GM23338 (cell line): ENCODE measurements around the gene KCNQ5. TPM values are rescaled to one million over a fixed set of nuclear protein-coding genes. Genes with fewer than 3 reads are reported as not detected.

Experiments
- ATAC-seq: fragments of 200-7000 bp; cut with Tn5 transposase; 3 replicates; pipeline ENCODE4 v1.9.1; 2020
- DNase-seq: peaks from one replicate; pipeline ENCODE4 v3.0.0-alpha.2; 2015; ENCODE audit warnings: low spot score
- H2AFZ ChIP-seq: fragments of 200-600 bp; sonication (generic); 2 replicates; pipeline ENCODE4 v1.8.0; 2016; ENCODE audit warnings: antibody characterized with exemption, mild to moderate bottlenecking, moderate library complexity
- H3F3A ChIP-seq: fragments of 200-600 bp; sonication (generic); replicated peaks from 2 replicates; pipeline ENCODE4 v1.8.0; 2017; ENCODE audit warnings: antibody characterized with exemption, mixed run types, low read depth
- H3K27ac ChIP-seq: fragments of 200-600 bp; sonication (generic); 2 replicates; pipeline ENCODE4 v1.6.1; 2016; ENCODE audit warnings: low read depth
- H3K27me3 ChIP-seq: fragments of 200-600 bp; sonication (generic); 2 replicates; pipeline ENCODE4 v1.8.0; 2016; ENCODE audit warnings: mild to moderate bottlenecking, mixed run types, moderate library complexity; ENCODE audit not compliant: insufficient read depth
- H3K36me3 ChIP-seq: fragments of 200-600 bp; sonication (generic); 2 replicates; pipeline ENCODE4 v1.8.0; 2016; ENCODE audit warnings: mild to moderate bottlenecking; ENCODE audit not compliant: insufficient read depth
- H3K4me1 ChIP-seq: fragments of 200-600 bp; sonication (generic); 2 replicates; pipeline ENCODE4 v1.8.0; 2016; ENCODE audit warnings: mild to moderate bottlenecking, moderate library complexity; ENCODE audit not compliant: insufficient read depth
- H3K4me2 ChIP-seq: fragments of 200-600 bp; sonication (generic); 2 replicates; pipeline ENCODE4 v1.7.1; 2017; ENCODE audit warnings: mixed run types
- H3K4me3 ChIP-seq: fragments of 200-600 bp; sonication (generic); 2 replicates; pipeline ENCODE4 v1.6.1; 2016; ENCODE audit warnings: mixed run types
- H3K79me2 ChIP-seq: fragments of 200-600 bp; sonication (generic); replicated peaks from 2 replicates; pipeline ENCODE4 v1.8.0; 2017; ENCODE audit warnings: mild to moderate bottlenecking; ENCODE audit not compliant: insufficient read depth
- H3K9me2 ChIP-seq: fragments of 200-600 bp; sonication (generic); 2 replicates; pipeline ENCODE4 v1.8.0; 2017; ENCODE audit not compliant: insufficient read depth
- H4K20me1 ChIP-seq: fragments of 200-600 bp; sonication (generic); replicated peaks from 2 replicates; pipeline ENCODE4 v1.8.0; 2017; ENCODE audit warnings: mild to moderate bottlenecking; ENCODE audit not compliant: insufficient read depth
- H3K27ac Mint-ChIP-seq: 2 replicates; pipeline ENCODE4 v1.8.0; 2020; ENCODE audit warnings: inconsistent platforms, mild to moderate bottlenecking, moderate library complexity, mixed read lengths
- H3K27me3 Mint-ChIP-seq: 3 replicates; pipeline ENCODE4 v1.8.0; 2022; ENCODE audit warnings: low read depth, mild to moderate bottlenecking, moderate library complexity, mixed read lengths, inconsistent platforms; ENCODE audit not compliant: insufficient read depth, poor library complexity
- H3K36me3 Mint-ChIP-seq: 3 replicates; pipeline ENCODE4 v1.8.0; 2021; ENCODE audit warnings: low read depth, mild to moderate bottlenecking, inconsistent platforms, moderate library complexity, mixed read lengths
- H3K4me1 Mint-ChIP-seq: 3 replicates; pipeline ENCODE4 v1.8.0; 2020; ENCODE audit warnings: mild to moderate bottlenecking, inconsistent platforms, mixed read lengths
- H3K4me3 Mint-ChIP-seq: 3 replicates; pipeline ENCODE4 v1.8.0; 2021; ENCODE audit warnings: moderate library complexity, mild to moderate bottlenecking, inconsistent platforms, mixed read lengths
- H3K9me3 Mint-ChIP-seq: 3 replicates; pipeline ENCODE4 v1.8.0; 2020; ENCODE audit warnings: moderate library complexity, mild to moderate bottlenecking, inconsistent platforms, mixed read lengths
- CREB1 ChIP-seq: fragments of 250-450 bp; sonication (Bioruptor Pico); IDR thresholded peaks from 2 replicates; pipeline ENCODE4 v1.5.0; 2020; ENCODE audit warnings: low read depth, mild to moderate bottlenecking, moderate library complexity
- CTCF ChIP-seq, 2 experiments: fragments of 200-600 bp in 1 of 2; sonication (generic) in 1 of 2; conservative IDR thresholded peaks; 2 replicates each; pipeline versions ENCODE4 v1.5.1 to v1.6.1; 2016 to 2017; ENCODE audit warnings: antibody characterized with exemption in 2 of 2, low read depth in 2 of 2, mild to moderate bottlenecking in 2 of 2, moderate library complexity in 1 of 2
- ETS1 ChIP-seq: IDR thresholded peaks from 2 replicates; pipeline ENCODE4 v1.6.1; 2016; ENCODE audit warnings: antibody characterized with exemption
- EZH2 ChIP-seq: fragments of 200-600 bp; sonication (generic); IDR thresholded peaks from one replicate; pipeline ENCODE4 v1.8.0; 2017; ENCODE audit warnings: antibody characterized with exemption, mild to moderate bottlenecking, low read depth; ENCODE audit not compliant: unreplicated experiment
- EZH2phosphoT487 ChIP-seq: fragments of 200-600 bp; sonication (generic); IDR thresholded peaks from one replicate; pipeline ENCODE4 v1.8.1; 2018; ENCODE audit warnings: antibody characterized with exemption; ENCODE audit not compliant: unreplicated experiment
- JUNB ChIP-seq: IDR thresholded peaks from one replicate; pipeline ENCODE4 v1.6.1; 2016; ENCODE audit warnings: antibody characterized with exemption; ENCODE audit not compliant: unreplicated experiment
- NANOG ChIP-seq: IDR thresholded peaks from 2 replicates; pipeline ENCODE4 v1.6.1; 2016; ENCODE audit warnings: antibody characterized with exemption, borderline replicate concordance
- POLR2AphosphoS5 ChIP-seq: IDR thresholded peaks from 2 replicates; pipeline ENCODE4 v1.6.1; 2016; ENCODE audit warnings: antibody characterized with exemption, low read depth
- ZNF114 ChIP-seq: fragments of 250-450 bp; sonication (Bioruptor Pico); IDR thresholded peaks from 2 replicates; pipeline ENCODE4 v1.5.0; 2020; ENCODE audit warnings: mild to moderate bottlenecking, moderate library complexity
- ZNF331 ChIP-seq: fragments of 250-450 bp; sonication (Bioruptor Pico); IDR thresholded peaks from 2 replicates; pipeline ENCODE4 v1.5.0; 2020; ENCODE audit warnings: low read depth, mild to moderate bottlenecking, moderate library complexity
- ZNF462 ChIP-seq: fragments of 250-450 bp; sonication (Bioruptor Pico); IDR thresholded peaks from 2 replicates; pipeline ENCODE4 v1.5.0; 2020; ENCODE audit warnings: mild to moderate bottlenecking, moderate library complexity
- polyA plus RNA-seq: library from polyadenylated mRNA; unstranded; fragments of >200 nt; fragmentation: Nextera tagmentation; extraction: Ambion mirVana; gene quantifications from 2 replicates; pipeline ENCODE4 v1.2.1, GENCODE V29; 2016
- total RNA-seq: library from RNA; depleted of rRNA; stranded (reverse); fragments of >200 nt; shearing (Covaris generic); gene quantifications from 2 replicates; pipeline ENCODE4 v1.2.3, GENCODE V29; 2014

The KCNQ5 gene
- total and polyA plus RNA-seq, 2 experiments from 2014 or later = 0.68 to 0.87 TPM

DNA sequence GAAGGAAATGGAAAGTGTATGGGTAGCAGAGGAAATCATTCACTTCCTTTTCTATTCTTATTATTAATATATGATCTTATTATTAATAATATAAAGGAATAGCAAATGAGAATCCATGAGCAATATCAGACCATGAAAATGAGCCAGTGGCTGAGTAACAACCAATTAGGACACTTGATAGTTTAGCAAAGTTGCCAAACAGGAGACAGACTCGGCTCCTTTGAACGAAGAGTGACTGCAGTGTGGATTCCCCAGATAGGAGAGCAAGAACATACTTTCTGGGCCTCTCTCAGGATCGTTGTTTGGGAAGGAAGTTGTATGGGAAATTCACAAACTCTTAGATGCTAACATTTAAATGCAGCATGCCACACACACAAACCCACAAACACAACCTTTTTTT lies 381.4 kb downstream of the KCNQ5 start (continued):
- TF ChIP-seq ZNF462 (CRISPR knock-in tag) = no peak
- no peak for TF ChIP-seq CTCF (conservative IDR thresholded peaks at IDR 0.05; ENCODE audit: low read depth in 2 of 2)
- no peak for TF ChIP-seq EZH2phosphoT487
- no peak for TF ChIP-seq POLR2AphosphoS5
- TF ChIP-seq JUNB = no peak
- no peak for TF ChIP-seq ZNF331 (CRISPR knock-in tag)
- no peak for TF ChIP-seq NANOG
- no peak for TF ChIP-seq EZH2
- no peak for TF ChIP-seq ZNF114 (CRISPR knock-in tag)

DNA sequence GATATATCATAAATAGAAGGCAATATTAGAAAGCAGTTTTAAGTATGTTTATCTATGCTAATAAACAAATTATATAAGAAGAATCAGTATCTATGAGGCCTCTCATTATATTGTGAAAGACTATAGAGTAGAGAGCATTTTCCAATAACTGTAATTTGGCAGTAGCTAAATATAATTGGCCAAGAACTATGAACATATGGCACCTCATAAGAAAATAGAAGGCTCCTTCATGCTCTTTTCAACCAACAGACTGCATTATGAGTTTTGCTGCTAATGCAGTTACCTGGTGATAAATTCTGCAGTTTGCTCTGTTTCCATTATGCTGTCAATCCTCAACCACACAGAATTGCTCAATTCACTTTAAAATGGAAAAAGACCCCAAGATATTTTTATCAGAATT lies 382.4 kb downstream of the KCNQ5 start:
- no peaks in the 10 kb centered on the region for H3F3A ChIP-seq
- H3K4me2 ChIP-seq = no peak overlapping the region
- no peaks in the 10 kb centered on the region for H3K79me2 ChIP-seq
- no peaks in the 10 kb centered on the region for H3K36me3 ChIP-seq
- H4K20me1 ChIP-seq = no peaks in the 10 kb centered on the region
- H3K4me1 Mint-ChIP-seq = peaks cover 7% of the 10 kb centered on the region; the same call in 2 of the 3 replicates
- no peak overlapping the region for H2AFZ ChIP-seq
- no peaks in the 10 kb centered on the region for H3K9me3 Mint-ChIP-seq
- TF ChIP-seq ETS1 (no peak), CREB1 (CRISPR knock-in tag) (no peak), POLR2AphosphoS5 (no peak)
- H3K27ac ChIP-seq = no peak overlapping the region
- no peak overlapping the region for H3K4me3 Mint-ChIP-seq
- H3K4me3 ChIP-seq = no peak overlapping the region
- H3K27me3 Mint-ChIP-seq = no peaks in the 10 kb centered on the region
- H3K9me2 ChIP-seq = no peaks in the 10 kb centered on the region
- no peaks in the 10 kb centered on the region for H3K36me3 Mint-ChIP-seq
- ATAC-seq (no peak), DNase-seq (no peak)
- no peaks in the 10 kb centered on the region for H3K27me3 ChIP-seq
- no peaks in the 10 kb centered on the region for H3K4me1 ChIP-seq
- no peak overlapping the region for H3K27ac Mint-ChIP-seq
